Measurements from ENCODE around the gene DCPS.
A peak's percentile ranks its signal among the peaks of the same experiment; 100 is the strongest.
"Not testable (repeated sequence)": the region's sequence is repeated elsewhere in the genome, so short reads cannot be mapped to it uniquely, and the experiment has no call there.

Gene DCPS, protein sequence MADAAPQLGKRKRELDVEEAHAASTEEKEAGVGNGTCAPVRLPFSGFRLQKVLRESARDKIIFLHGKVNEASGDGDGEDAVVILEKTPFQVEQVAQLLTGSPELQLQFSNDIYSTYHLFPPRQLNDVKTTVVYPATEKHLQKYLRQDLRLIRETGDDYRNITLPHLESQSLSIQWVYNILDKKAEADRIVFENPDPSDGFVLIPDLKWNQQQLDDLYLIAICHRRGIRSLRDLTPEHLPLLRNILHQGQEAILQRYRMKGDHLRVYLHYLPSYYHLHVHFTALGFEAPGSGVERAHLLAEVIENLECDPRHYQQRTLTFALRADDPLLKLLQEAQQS

DNA sequence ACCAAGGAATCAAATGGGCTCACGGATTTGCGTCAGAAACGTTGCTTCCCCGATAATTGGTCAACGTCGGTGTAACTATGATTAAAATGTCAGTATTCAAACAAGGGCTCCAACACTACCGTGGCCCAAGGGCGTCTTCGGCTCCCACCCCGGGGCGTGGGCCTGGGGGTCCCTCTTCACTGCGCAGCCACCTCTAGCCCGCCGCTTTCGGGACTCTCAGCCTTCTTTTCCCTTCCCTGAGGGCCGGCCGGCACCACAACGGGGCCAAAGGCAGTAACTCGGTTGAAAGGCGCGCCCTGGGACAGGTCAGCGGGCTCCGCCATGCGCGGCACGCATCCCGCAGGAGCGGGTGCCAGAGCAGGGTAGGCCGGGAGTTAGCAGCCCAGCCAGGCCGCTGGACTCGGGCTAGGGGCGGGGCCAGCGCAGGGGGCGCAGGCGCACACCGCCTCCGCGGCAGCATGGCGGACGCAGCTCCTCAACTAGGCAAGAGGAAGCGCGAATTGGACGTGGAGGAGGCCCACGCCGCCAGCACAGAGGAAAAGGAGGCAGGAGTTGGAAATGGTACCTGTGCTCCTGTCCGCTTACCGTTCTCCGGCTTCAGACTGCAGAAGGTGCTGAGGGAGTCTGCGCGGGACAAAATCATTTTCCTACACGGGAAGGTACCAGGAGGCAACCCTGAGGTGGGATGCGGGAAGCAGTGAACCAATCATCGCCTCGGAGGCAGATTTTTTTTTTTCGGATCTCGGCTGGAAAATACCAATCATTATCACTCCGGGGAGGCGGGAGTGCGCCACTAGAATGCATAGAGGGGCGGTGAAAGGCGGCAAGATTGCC is at the start of gene DCPS:
DCPS (plus strand) TSS at position 438 of the 834 bp plus-strand sequence; CDS start at position 459, 21 bp downstream.
- DNase-seq: peak; percentile 88

DNA sequence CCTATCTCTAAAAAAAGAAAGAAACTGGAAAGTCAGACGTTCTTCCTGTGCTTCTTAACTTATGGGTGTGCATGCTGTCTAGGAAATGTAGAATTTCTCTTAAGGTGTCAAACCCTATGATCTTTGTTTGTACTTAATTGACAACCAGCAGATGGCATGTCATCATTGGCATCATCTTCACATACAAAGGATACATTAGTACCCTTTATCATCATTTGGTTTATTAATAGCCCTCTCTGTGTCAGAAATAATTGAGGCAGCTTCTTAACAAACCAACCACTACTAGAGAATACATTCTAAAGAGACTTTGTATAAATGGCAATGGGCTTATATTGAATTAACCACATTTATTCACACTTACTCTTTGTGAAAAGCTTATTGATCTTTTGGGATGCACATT is 49.0 kb upstream of the DCPS start:
- DNase-seq: no peak

DNA sequence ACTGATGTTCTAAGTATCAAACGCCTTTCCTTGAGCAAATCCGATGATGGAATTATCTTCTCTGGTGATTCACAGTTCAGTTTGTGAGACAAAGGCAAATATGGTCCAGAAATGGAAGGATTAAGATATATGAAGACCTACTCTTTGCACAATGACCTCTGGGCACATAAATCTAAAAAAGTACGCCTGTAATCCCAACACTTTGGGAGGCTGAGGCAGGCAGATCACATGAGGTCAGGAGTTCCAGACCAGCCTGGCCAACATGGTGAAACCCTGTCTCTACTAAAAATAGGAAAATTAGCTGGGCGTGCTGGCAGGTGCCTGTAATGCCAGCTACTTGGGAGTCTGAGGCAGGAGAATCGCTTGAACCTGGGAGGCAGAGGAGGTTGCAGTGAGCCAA is 48.4 kb upstream of the DCPS start:
- not testable (repeated sequence) for DNase-seq

DNA sequence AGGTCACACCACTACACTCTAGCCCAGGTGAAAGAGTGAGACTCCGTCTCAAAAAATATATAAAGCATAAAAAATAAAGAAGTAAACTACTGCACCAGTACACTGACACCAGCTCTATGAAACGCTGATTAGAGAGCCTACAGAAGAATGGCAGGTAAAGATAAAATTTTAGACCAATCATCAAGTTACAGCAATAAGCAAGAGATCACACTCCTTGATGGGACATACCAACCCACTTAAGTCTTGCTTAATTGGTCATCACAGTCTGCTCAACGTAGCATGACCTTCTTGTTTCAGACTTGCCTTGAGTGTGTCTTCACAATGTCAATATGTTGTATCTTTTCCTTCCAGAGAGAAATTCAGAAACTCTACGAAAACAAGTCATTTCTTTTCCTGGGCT is 47.6 kb upstream of the DCPS start:
- DNase-seq: no peak

DNA sequence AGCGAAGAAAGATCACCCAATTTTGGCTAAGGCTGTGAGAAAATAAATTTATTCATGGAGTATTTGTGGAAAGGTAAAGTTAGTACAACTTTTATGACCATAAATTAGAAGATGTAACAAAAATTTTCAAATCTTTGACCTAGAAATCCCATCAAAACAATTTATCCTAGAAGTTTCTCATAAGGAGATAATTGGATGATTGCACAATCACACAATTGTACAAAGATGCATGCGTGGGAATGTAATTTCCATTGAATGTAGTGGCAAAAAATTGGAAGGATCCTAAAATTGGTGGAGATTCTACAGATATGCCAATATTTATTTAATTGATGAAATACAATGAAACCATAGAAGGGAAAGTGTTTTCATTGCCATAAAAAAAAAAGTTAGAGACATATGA is 46.7 kb upstream of the DCPS start:
- DNase-seq: no peak

DNA sequence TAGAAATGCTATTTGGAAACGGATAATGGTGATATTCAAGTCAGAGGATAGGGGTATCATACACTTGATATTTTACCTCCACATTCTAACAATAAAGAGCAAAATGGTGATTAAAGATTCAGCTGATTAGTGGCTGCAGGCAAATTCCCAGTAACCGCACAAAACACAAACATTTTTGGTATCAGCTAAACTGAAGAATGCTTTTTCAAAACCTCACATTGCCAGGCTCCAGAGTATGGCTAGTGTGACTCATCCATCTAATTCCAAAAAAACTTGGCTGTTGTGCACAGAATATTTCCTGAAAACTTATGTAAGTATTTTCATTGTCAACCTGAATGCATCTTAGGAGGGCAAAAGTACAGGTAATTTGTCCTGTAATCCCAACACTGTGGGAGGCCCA is 46.1 kb upstream of the DCPS start:
- no peak for DNase-seq

DNA sequence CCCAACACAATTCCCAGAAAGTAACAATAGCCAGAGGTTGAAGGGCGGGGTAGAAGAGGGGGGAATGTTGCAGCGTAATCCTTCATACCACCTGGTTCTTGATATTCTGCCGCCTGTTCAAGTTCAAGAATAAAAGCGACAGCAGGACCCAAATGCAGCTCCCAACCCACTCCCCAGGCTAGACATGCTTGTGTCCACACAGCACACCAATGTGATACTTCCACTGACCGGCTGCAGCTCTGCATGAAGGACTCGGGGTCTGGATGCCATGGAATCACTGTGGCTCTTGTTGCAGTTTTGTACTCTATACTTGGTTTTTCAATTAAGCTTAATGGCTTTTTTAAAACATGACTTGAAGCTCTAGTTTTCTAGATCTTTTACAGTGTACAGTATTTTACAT is 41.6 kb upstream of the DCPS start:
- DNase-seq: no peak

- DNase-seq: no peak
These were observed 40.4 kb upstream of the DCPS start for GRCh38 chr11:126263489-126263888.

DNA sequence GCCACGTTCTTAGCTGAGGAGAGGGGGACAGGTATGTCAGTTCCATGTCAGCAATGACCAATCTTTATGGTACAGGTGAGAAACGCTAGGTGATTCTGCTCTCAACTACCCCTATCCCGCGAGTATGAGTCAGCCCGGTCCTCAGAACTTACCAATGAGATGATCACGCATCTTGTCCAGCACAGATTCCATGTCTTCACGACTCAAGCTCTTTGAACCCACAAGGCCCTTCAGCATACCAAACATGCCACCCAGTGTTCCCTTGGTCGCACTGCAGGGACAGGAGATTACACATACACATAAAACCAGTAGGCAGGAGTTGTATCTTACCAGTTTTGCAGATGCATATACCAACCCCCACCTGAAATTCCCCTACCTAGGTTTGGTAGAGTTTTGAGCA is 38.0 kb upstream of the DCPS start:
- DNase-seq: no peak

GRCh38 chr11:126267650-126268049 is 36.2 kb upstream of the DCPS start:
- no peak for DNase-seq

DNA sequence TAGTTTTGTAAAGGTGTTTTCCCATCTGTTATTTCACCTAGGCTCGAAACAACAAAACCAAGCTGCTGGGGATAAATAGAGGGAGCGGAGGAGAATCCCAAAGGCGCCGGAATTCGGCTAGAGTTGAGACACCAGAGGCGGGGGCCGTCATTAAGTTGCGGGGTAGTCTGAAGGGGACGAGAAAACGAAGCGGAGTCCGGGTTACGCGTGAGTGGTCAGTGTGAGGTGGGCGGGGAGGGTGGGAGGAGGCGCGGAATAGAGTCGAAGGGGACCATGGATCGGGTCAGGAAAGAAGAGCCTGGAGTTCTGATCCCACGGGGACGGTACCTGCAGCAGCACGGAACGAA is 35.5 kb upstream of the DCPS start:
- peak in 1 of 2 donors; percentile 13 for DNase-seq

DNA sequence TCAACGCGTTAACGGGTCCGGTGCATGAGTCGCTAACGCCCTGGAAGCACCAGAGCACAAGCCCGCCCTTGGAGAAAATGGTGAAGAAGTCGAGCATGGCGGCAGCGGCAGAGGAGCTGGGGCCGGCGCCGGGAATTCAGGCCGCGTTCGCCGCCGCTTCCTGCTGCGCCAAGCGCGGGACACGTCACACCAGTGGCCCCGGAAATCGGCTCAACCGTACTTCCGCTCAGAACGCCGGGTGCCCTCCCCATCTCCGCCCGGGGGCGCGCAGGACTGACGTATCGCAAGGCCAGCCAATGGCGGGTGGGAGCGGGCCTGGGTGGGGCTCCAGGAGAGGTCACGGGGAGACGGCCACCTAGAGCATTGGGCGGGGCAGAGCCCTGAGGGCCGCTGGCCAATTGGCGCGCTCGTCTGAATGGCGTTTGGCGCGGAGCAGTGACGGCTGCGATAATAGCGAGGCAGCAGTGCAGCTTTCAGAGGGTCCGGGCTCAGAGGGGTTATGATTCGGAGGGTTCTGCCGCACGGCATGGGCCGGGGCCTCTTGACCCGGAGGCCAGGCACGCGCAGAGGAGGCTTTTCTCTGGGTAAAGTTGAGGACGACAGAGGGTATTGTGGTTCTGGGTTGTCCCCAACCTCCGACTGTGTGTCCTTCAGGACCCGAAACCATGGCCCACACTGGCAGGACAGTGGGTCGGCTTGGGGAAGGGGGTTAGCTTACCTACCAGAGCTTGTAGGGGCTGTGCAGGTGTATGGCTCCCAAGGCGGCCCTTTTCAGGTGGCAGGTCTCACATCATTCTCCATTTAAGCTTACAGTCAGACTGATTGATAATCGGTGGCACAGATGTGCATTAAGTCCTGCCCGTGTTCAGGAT is 34.9 kb upstream of the DCPS start, which contains the start of the genes FOXRED1 and SRPRA:
FOXRED1 (plus strand) TSS at position 447 of the 872 bp plus-strand sequence; CDS start at position 500, 53 bp downstream.
SRPRA (minus strand) TSS at position 188 of the 872 bp plus-strand sequence; CDS start at position 97, 91 bp downstream.
- peak; percentile 99 to 100 for DNase-seq

GRCh38 chr11:126277322-126277721 is 26.5 kb upstream of the DCPS start:
- no peak for DNase-seq

GRCh38 chr11:126277780-126278179 is 26.1 kb upstream of the DCPS start:
- DNase-seq: no peak

- no peak for DNase-seq
These were observed 24.7 kb upstream of the DCPS start for GRCh38 chr11:126279191-126279590.

GRCh38 chr11:126280595-126280994 is 23.3 kb upstream of the DCPS start:
- DNase-seq: peak in 1 of 2 donors; percentile 29

GRCh38 chr11:126281245-126281644 is 22.6 kb upstream of the DCPS start:
- DNase-seq: no peak

DNA sequence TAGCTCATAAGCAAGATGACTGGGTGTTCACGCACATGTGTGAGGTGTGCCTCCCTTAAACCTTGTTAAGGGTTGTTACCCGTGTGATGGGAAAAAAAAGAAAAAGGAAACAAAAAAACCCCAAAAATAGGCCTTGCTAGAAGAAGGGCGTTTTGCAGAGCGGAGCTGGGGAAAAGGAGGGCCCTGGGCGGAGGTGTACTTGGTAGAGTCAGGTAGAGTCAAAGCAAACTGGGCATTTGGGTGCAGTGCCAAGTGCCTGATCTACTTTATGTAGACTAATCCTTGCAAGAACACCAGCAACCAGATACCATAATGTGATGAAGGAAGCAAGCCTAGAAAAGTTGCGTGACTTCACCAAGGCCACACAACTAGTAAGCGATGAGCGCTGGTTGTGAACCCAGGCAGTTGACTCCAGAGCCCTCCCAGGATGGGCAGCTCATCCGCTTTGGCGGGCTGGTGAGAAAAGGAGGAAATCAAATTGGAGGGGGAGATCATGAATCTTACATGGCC is 22.1 kb upstream of the DCPS start:
- DNase-seq: no peak

- DNase-seq: peak in 1 of 2 donors; percentile 18
These were observed 21.5 kb upstream of the DCPS start for GRCh38 chr11:126282361-126282735.

GRCh38 chr11:126282736-126283591 is 20.9 kb upstream of the DCPS start, which contains the start of gene TIRAP:
Gene TIRAP (plus strand): TSS chr11:126283093. CDS start chr11:126290895, 7,802 bp downstream.
- DNase-seq: peak; percentile 54 to 64

DNA sequence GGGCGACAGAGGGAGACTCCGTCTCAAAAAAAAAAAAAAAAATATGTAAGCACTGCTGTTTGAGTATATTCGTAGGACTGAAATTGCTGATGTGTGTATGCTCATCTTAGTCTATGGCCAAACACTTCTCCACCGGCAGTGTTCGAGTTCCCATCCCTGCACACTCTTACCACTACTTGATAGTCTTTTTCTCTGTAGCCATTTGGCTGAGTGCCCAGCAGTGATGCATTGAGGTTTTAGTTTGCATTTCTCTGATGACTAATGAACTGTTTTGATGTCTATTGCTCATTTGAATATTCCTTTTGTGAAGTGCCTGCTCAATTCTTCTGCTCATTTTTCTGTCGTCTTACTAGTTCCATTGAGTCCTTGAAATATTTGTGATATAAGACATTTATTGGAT is 19.0 kb upstream of the DCPS start:
- peak; percentile 71 to 81 for DNase-seq

DNA sequence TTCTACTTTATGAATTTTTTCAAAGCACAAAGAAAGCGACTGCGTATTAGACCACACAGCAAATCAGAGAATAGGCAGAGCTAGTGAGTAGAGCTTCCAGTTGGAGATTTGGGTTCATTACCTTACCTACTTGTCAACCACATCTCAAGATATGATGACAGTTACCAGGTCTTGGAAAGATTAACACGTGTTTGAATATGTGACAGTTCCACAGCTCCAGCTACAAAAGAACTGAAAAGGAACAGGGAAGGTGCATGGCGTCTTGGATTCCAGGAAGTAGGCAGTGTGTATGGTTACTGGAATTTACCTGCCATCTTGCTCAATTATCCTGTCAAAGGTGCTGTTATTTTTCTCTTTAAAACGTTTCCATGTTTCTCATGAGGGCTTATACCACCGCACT is 15.6 kb upstream of the DCPS start:
- no peak for DNase-seq
